GM12864 (cell line): ENCODE results near the gene R3HCC1L.

Source experiments
- DNase-seq: peaks from one replicate; pipeline ENCODE4 v3.0.0-alpha.2; 2011; ENCODE audit warnings: low read depth
- H3K4me3 ChIP-seq: 2 replicates; pipeline ENCODE4 v1.5.1; 2011; ENCODE audit warnings: mild to moderate bottlenecking, low read depth, low read length, control low read depth
- CTCF ChIP-seq: IDR thresholded peaks from 2 replicates; pipeline ENCODE4 v1.5.1; 2011; ENCODE audit warnings: low read depth, mild to moderate bottlenecking, moderate library complexity, low read length, control low read depth, inconsistent platforms; ENCODE audit errors: missing control alignments

Gene R3HCC1L

GRCh38 chr10:98274562-98274961, 140.1 kb downstream of the R3HCC1L start:
- no peak for DNase-seq
- no peak overlapping the region for H3K4me3 ChIP-seq
- no peak for TF ChIP-seq CTCF

GRCh38 chr10:98276311-98276710, 141.9 kb downstream of the R3HCC1L start:
- DNase-seq, result no peak
- no peak for TF ChIP-seq CTCF
- no peak overlapping the region for H3K4me3 ChIP-seq

GRCh38 chr10:98285416-98285815, 151.0 kb downstream of the R3HCC1L start:
- DNase-seq, result no peak
- TF ChIP-seq CTCF, result no peak
- H3K4me3 ChIP-seq, result no peak overlapping the region

- no peak overlapping the region for H3K4me3 ChIP-seq
- DNase-seq, result no peak
- no peak for TF ChIP-seq CTCF
Measured at GRCh38 chr10:98286419-98286818, 152.0 kb downstream of the R3HCC1L start.

GRCh38 chr10:98287321-98287720, 152.9 kb downstream of the R3HCC1L start:
- no peak for TF ChIP-seq CTCF
- H3K4me3 ChIP-seq, result no peak overlapping the region
- DNase-seq, result no peak

- H3K4me3 ChIP-seq, result no peak overlapping the region
- no peak for DNase-seq
- TF ChIP-seq CTCF, result no peak
Measured at GRCh38 chr10:98289802-98290209, 155.3 kb downstream of the R3HCC1L start.

GRCh38 chr10:98292971-98293370, 158.5 kb downstream of the R3HCC1L start:
- H3K4me3 ChIP-seq, result no peak overlapping the region
- no peak for DNase-seq
- TF ChIP-seq CTCF, result no peak
